WTC11 (cell line): ENCODE data around the gene RASGRP2. TPM values are rescaled to one million over a fixed set of nuclear protein-coding genes. Genes with fewer than 3 reads are reported as not detected.

Source experiments
- ATAC-seq: fragments of 200-7000 bp; cut with Tn5 transposase; 2 replicates; pipeline ENCODE4 v1.10.0; 2021; ENCODE audit warnings: mild to moderate bottlenecking, moderate library complexity
- CTCF ChIA-PET: fragments of 300-600 bp; sonication (Branson Sonifier 250); formaldehyde crosslinking; loops from one replicate; lab custom pipeline; 2021; ENCODE audit warnings: antibody characterized with exemption; lab: Charles Lee
- POLR2A ChIA-PET: fragments of 350-600 bp; sonication (Branson Sonifier 250); formaldehyde crosslinking; loops from one replicate; lab custom pipeline; 2021; ENCODE audit warnings: antibody characterized with exemption; lab: Charles Lee
- DNase-seq: peaks from one replicate; pipeline ENCODE4 v3.0.0; 2021; ENCODE audit warnings: low spot score
- H3K27ac Mint-ChIP-seq: 2 replicates; pipeline ENCODE4 v1.8.0; 2021; ENCODE audit warnings: mixed read lengths
- H3K27me3 Mint-ChIP-seq: 2 replicates; pipeline ENCODE4 v1.8.0; 2021; ENCODE audit warnings: low read depth, mild to moderate bottlenecking, moderate library complexity, mixed read lengths
- H3K36me3 Mint-ChIP-seq: 2 replicates; pipeline ENCODE4 v1.8.0; 2021; ENCODE audit warnings: mixed read lengths
- H3K4me1 Mint-ChIP-seq: 2 replicates; pipeline ENCODE4 v1.8.0; 2022; ENCODE audit warnings: mixed read lengths
- H3K4me3 Mint-ChIP-seq: 2 replicates; pipeline ENCODE4 v1.8.0; 2021; ENCODE audit warnings: mild to moderate bottlenecking, moderate library complexity, mixed read lengths
- H3K9me3 Mint-ChIP-seq: 2 replicates; pipeline ENCODE4 v1.8.0; 2021; ENCODE audit warnings: mixed read lengths
- CREB1 ChIP-seq: sonication (generic); formaldehyde crosslinking; IDR thresholded peaks from 2 replicates; pipeline ENCODE4 v1.8.0; 2023; ENCODE audit warnings: mild to moderate bottlenecking, missing genetic modification reagents
- ETV6 ChIP-seq: sonication (generic); formaldehyde crosslinking; IDR thresholded peaks from 2 replicates; pipeline ENCODE4 v1.8.1; 2022; ENCODE audit warnings: mild to moderate bottlenecking, missing genetic modification reagents
- FOXJ3 ChIP-seq: sonication (generic); formaldehyde crosslinking; IDR thresholded peaks from 2 replicates; pipeline ENCODE4 v1.9.0; 2021; ENCODE audit warnings: missing genetic modification reagents, mild to moderate bottlenecking, borderline replicate concordance
- GRHL2 ChIP-seq: fragments of 250-450 bp; sonication (Bioruptor Pico); IDR thresholded peaks from 2 replicates; pipeline ENCODE4 v1.8.0; 2022; ENCODE audit warnings: mild to moderate bottlenecking, moderate library complexity; ENCODE audit not compliant: insufficient replicate concordance, severe bottlenecking
- GTF2I ChIP-seq: fragments of 250-450 bp; sonication (Bioruptor Pico); conservative IDR thresholded peaks from 2 replicates; pipeline ENCODE4 v1.4.0; 2021; ENCODE audit warnings: mild to moderate bottlenecking
- IRF2 ChIP-seq: sonication (generic); formaldehyde crosslinking; IDR thresholded peaks from 2 replicates; pipeline ENCODE4 v1.8.0; 2022; ENCODE audit warnings: low read depth, missing genetic modification reagents, borderline replicate concordance
- KAT7 ChIP-seq: sonication (generic); formaldehyde crosslinking; IDR thresholded peaks from 2 replicates; pipeline ENCODE4 v1.8.1; 2023; ENCODE audit warnings: missing genetic modification reagents, mild to moderate bottlenecking, borderline replicate concordance
- MYBL2 ChIP-seq: sonication (generic); formaldehyde crosslinking; IDR thresholded peaks from 2 replicates; pipeline ENCODE4 v1.8.1; 2023; ENCODE audit warnings: mild to moderate bottlenecking, moderate library complexity, missing genetic modification reagents
- NFATC4 ChIP-seq: fragments of 250-450 bp; sonication (Bioruptor Pico); IDR thresholded peaks from 2 replicates; pipeline ENCODE4 v1.9.0; 2021; ENCODE audit warnings: mild to moderate bottlenecking
- NR1H2 ChIP-seq: sonication (generic); formaldehyde crosslinking; IDR thresholded peaks from 2 replicates; pipeline ENCODE4 v1.9.0; 2021; ENCODE audit warnings: mild to moderate bottlenecking, moderate library complexity, missing genetic modification reagents
- OVOL2 ChIP-seq: fragments of 250-450 bp; sonication (Bioruptor Pico); IDR thresholded peaks from 2 replicates; pipeline ENCODE4 v1.9.0; 2021; ENCODE audit warnings: mild to moderate bottlenecking, borderline replicate concordance
- TEAD1 ChIP-seq: sonication (generic); formaldehyde crosslinking; IDR thresholded peaks from 2 replicates; pipeline ENCODE4 v1.8.0; 2022; ENCODE audit warnings: mild to moderate bottlenecking, missing genetic modification reagents
- TEAD4 ChIP-seq: sonication (generic); formaldehyde crosslinking; IDR thresholded peaks from 2 replicates; pipeline ENCODE4 v1.8.0; 2022; ENCODE audit warnings: mild to moderate bottlenecking, missing genetic modification reagents
- ZNF121 ChIP-seq: sonication (generic); formaldehyde crosslinking; IDR thresholded peaks from 2 replicates; pipeline ENCODE4 v1.8.0; 2023; ENCODE audit warnings: missing genetic modification reagents
- ZNF263 ChIP-seq: sonication (generic); formaldehyde crosslinking; IDR thresholded peaks from 2 replicates; pipeline ENCODE4 v1.8.1; 2022; ENCODE audit warnings: low read depth, mild to moderate bottlenecking, moderate library complexity, missing genetic modification reagents
- ZNF416 ChIP-seq: fragments of 250-450 bp; sonication (Bioruptor Pico); IDR thresholded peaks from 2 replicates; pipeline ENCODE4 v1.9.0; 2021; ENCODE audit warnings: mild to moderate bottlenecking, inconsistent platforms
- total RNA-seq: library from RNA; stranded (reverse); gene quantifications from 3 replicates; pipeline ENCODE4 v1.2.3, GENCODE V29; 2021
- TF ChIP-seq, protein P1 (sequence below): sonication (generic); formaldehyde crosslinking; conservative IDR thresholded peaks from 2 replicates; pipeline ENCODE4 v1.8.1; 2022; ENCODE audit warnings: mild to moderate bottlenecking, missing genetic modification reagents
- TF ChIP-seq, protein P2 (sequence below): sonication (generic); formaldehyde crosslinking; IDR thresholded peaks from 2 replicates; pipeline ENCODE4 v1.8.1; 2023; ENCODE audit warnings: mild to moderate bottlenecking, missing genetic modification reagents
- TF ChIP-seq, protein P3 (sequence below): sonication (generic); formaldehyde crosslinking; IDR thresholded peaks from 2 replicates; pipeline ENCODE4 v1.8.0; 2023; ENCODE audit warnings: mild to moderate bottlenecking, missing genetic modification reagents
- TF ChIP-seq, protein P4 (sequence below): sonication (generic); formaldehyde crosslinking; IDR thresholded peaks from 2 replicates; pipeline ENCODE4 v1.8.0; 2022; ENCODE audit warnings: mild to moderate bottlenecking, missing genetic modification reagents
- TF ChIP-seq, protein P5 (sequence below): fragments of 250-450 bp; sonication (Bioruptor Pico); IDR thresholded peaks from 2 replicates; pipeline ENCODE4 v1.8.0; 2021; ENCODE audit warnings: mild to moderate bottlenecking
- TF ChIP-seq, protein P6 (sequence below): sonication (generic); formaldehyde crosslinking; IDR thresholded peaks from 2 replicates; pipeline ENCODE4 v1.8.1; 2023; ENCODE audit warnings: mild to moderate bottlenecking, missing genetic modification reagents

The RASGRP2 gene
- total RNA-seq, 1 experiment from 2014 or later: 31.9 TPM

DNA sequence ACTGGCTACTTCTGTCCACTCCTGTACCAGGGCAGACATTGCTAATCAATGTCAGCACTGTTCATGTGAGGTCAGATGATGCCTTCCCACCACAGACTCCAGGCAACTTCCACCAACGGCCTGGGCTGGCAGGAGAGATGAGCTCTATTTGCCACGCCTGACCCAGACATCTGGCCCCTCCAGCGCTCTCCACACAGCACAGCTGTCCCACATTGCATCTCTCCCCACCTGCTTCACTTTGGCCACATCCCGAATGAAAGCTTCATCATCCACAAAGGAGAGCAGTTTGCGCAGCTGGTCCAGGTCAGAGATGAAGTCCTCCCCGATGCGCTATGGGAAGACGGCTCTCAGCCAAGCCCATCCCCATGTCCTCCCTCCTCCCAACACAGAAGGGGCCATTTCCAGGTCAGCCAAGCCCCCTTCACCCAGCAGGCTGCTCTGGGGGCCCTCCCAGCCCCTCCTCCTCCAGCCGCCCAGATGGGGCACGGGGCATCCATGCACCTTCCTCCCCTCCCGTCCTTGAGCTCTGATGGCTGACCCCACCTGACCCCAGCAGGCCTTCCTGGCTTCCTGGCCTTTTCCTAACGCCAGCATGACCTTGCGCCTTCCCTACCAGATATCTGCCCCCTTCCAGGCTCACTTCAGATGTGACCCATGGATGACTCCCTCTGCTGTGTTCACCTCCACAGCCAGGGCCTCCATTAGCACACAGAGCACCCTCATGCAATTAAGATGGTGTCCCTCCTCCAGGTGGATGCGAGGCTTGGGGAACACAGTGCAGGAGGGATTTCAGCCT, 8.4 kb upstream of the RASGRP2 start:
- DNase-seq (no peak), ATAC-seq (no peak)
- ChIA-PET POLR2A (no interaction called here), CTCF (interaction anchor here (1.1 to 4.9 kb wide), 5 partner anchors 9 to 51 kb away, joined by 3 to 30 read pairs (median 3); partner anchors contain the start of gene RASGRP2)
- H3K4me1 Mint-ChIP-seq: peaks cover 17% of the 10 kb centered on the region
- H3K4me3 Mint-ChIP-seq: no peak overlapping the region
- H3K9me3 Mint-ChIP-seq: no peaks in the 10 kb centered on the region
- H3K36me3 Mint-ChIP-seq: no peaks in the 10 kb centered on the region
- no peaks in the 10 kb centered on the region; the same call in 1 of the 2 replicates for H3K27me3 Mint-ChIP-seq
- TF ChIP-seq TEAD4 (CRISPR knock-in tag): no peak
- TF ChIP-seq ZNF263: 0 out of 2 replicates have a peak, but pooled peaks have one; percentile 38
- peak overlapping the region; percentile 46; the same call in 1 of the 2 replicates for H3K27ac Mint-ChIP-seq

DNA sequence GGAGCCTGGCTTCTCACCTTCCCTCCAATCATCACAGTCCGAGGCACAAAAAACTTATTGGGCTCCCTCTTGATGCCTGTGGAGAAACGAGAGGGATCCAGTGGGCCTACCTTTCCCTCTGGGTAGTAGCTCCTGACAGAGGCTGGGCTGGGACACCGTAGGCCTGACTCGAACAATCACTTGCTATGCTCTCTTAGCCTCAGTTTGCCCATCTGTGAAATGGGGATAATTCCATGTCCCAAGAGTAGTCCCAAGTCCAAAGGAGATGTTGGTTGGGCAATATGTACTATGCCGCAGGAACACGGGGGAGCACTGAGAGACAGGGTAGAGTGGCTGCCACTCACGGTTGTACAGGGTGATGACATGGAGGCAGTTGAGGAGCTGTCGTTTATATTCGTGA, 7.6 kb upstream of the RASGRP2 start:
- H3K27ac Mint-ChIP-seq: no peak overlapping the region
- CTCF ChIA-PET: interaction anchor here (1.5 to 4.9 kb wide), 3 partner anchors 8 to 13 kb away, joined by 3 to 30 read pairs (median 7); partner anchors contain the start of genes PYGM and RASGRP2
- H3K4me1 Mint-ChIP-seq: peaks cover 17% of the 10 kb centered on the region
- H3K27me3 Mint-ChIP-seq: no peaks in the 10 kb centered on the region
- no peaks in the 10 kb centered on the region for H3K9me3 Mint-ChIP-seq
- no peak for ATAC-seq
- 0 out of 2 replicates have a peak, but pooled peaks have one; percentile 35 for TF ChIP-seq GTF2I
- TF ChIP-seq, protein P1, sequence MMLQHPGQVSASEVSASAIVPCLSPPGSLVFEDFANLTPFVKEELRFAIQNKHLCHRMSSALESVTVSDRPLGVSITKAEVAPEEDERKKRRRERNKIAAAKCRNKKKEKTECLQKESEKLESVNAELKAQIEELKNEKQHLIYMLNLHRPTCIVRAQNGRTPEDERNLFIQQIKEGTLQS (CRISPR knock-in tag): no peak
- TF ChIP-seq, all 79 proteins: peak for 1
- H3K36me3 Mint-ChIP-seq: no peaks in the 10 kb centered on the region
- POLR2A ChIA-PET: no interaction called here
- no peak overlapping the region for H3K4me3 Mint-ChIP-seq
- no peak for DNase-seq

DNA sequence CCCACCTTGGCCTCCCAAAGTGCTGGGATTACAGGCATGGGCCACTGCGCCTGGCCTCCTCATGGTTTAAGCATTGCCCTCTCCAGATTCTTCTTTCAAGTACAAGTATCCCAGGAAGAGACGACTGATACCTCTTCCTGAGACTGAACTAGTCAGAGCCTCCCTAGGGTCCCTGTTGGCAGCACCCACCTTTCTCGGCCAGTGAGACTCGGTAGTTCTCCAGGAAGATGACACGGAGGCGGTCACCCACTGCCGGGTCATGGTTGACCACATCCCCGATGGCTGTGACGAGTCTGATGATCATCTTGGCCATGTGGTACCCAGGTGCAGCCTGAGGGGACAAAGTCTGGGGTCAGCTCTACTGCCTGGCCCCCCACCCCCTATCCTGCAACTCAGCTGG, 7.2 kb upstream of the RASGRP2 start:
- H3K27ac Mint-ChIP-seq: no peak overlapping the region; the same call in 1 of the 2 replicates
- TF ChIP-seq, protein P2, sequence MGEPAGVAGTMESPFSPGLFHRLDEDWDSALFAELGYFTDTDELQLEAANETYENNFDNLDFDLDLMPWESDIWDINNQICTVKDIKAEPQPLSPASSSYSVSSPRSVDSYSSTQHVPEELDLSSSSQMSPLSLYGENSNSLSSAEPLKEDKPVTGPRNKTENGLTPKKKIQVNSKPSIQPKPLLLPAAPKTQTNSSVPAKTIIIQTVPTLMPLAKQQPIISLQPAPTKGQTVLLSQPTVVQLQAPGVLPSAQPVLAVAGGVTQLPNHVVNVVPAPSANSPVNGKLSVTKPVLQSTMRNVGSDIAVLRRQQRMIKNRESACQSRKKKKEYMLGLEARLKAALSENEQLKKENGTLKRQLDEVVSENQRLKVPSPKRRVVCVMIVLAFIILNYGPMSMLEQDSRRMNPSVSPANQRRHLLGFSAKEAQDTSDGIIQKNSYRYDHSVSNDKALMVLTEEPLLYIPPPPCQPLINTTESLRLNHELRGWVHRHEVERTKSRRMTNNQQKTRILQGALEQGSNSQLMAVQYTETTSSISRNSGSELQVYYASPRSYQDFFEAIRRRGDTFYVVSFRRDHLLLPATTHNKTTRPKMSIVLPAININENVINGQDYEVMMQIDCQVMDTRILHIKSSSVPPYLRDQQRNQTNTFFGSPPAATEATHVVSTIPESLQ: no peak
- TF ChIP-seq ETV6 (CRISPR knock-in tag) (no peak), GRHL2 (CRISPR knock-in tag) (no peak), MYBL2 (CRISPR knock-in tag) (no peak), CREB1 (CRISPR knock-in tag) (no peak), NFATC4 (no peak), FOXJ3 (CRISPR knock-in tag) (no peak), ZNF121 (no peak), ZNF416 (no peak), NR1H2 (CRISPR knock-in tag) (no peak), KAT7 (CRISPR knock-in tag) (no peak), TEAD4 (CRISPR knock-in tag) (no peak), TEAD1 (CRISPR knock-in tag) (no peak), OVOL2 (CRISPR knock-in tag) (no peak), IRF2 (CRISPR knock-in tag) (no peak)
- TF ChIP-seq, protein P3, sequence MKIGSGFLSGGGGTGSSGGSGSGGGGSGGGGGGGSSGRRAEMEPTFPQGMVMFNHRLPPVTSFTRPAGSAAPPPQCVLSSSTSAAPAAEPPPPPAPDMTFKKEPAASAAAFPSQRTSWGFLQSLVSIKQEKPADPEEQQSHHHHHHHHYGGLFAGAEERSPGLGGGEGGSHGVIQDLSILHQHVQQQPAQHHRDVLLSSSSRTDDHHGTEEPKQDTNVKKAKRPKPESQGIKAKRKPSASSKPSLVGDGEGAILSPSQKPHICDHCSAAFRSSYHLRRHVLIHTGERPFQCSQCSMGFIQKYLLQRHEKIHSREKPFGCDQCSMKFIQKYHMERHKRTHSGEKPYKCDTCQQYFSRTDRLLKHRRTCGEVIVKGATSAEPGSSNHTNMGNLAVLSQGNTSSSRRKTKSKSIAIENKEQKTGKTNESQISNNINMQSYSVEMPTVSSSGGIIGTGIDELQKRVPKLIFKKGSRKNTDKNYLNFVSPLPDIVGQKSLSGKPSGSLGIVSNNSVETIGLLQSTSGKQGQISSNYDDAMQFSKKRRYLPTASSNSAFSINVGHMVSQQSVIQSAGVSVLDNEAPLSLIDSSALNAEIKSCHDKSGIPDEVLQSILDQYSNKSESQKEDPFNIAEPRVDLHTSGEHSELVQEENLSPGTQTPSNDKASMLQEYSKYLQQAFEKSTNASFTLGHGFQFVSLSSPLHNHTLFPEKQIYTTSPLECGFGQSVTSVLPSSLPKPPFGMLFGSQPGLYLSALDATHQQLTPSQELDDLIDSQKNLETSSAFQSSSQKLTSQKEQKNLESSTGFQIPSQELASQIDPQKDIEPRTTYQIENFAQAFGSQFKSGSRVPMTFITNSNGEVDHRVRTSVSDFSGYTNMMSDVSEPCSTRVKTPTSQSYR (CRISPR knock-in tag): no peak
- TF ChIP-seq, protein P4, sequence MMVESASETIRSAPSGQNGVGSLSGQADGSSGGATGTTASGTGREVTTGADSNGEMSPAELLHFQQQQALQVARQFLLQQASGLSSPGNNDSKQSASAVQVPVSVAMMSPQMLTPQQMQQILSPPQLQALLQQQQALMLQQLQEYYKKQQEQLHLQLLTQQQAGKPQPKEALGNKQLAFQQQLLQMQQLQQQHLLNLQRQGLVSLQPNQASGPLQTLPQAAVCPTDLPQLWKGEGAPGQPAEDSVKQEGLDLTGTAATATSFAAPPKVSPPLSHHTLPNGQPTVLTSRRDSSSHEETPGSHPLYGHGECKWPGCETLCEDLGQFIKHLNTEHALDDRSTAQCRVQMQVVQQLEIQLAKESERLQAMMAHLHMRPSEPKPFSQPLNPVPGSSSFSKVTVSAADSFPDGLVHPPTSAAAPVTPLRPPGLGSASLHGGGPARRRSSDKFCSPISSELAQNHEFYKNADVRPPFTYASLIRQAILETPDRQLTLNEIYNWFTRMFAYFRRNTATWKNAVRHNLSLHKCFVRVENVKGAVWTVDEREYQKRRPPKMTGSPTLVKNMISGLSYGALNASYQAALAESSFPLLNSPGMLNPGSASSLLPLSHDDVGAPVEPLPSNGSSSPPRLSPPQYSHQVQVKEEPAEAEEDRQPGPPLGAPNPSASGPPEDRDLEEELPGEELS (CRISPR knock-in tag): no peak
- TF ChIP-seq, protein P5, sequence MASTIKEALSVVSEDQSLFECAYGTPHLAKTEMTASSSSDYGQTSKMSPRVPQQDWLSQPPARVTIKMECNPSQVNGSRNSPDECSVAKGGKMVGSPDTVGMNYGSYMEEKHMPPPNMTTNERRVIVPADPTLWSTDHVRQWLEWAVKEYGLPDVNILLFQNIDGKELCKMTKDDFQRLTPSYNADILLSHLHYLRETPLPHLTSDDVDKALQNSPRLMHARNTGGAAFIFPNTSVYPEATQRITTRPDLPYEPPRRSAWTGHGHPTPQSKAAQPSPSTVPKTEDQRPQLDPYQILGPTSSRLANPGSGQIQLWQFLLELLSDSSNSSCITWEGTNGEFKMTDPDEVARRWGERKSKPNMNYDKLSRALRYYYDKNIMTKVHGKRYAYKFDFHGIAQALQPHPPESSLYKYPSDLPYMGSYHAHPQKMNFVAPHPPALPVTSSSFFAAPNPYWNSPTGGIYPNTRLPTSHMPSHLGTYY (CRISPR knock-in tag): no peak
- TF ChIP-seq, protein P6, sequence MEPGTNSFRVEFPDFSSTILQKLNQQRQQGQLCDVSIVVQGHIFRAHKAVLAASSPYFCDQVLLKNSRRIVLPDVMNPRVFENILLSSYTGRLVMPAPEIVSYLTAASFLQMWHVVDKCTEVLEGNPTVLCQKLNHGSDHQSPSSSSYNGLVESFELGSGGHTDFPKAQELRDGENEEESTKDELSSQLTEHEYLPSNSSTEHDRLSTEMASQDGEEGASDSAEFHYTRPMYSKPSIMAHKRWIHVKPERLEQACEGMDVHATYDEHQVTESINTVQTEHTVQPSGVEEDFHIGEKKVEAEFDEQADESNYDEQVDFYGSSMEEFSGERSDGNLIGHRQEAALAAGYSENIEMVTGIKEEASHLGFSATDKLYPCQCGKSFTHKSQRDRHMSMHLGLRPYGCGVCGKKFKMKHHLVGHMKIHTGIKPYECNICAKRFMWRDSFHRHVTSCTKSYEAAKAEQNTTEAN (CRISPR knock-in tag): no peak
- ATAC-seq (no peak), DNase-seq (no peak)
- ChIA-PET CTCF (interaction anchor here (1.5 to 4.9 kb wide), 2 partner anchors 7 to 9 kb away, joined by 3 to 30 read pairs; partner anchors contain the start of genes PYGM and RASGRP2), POLR2A (no interaction called here)
- H3K4me3 Mint-ChIP-seq: no peak overlapping the region
- H3K36me3 Mint-ChIP-seq: no peaks in the 10 kb centered on the region
- H3K9me3 Mint-ChIP-seq: no peaks in the 10 kb centered on the region
- peaks cover 17% of the 10 kb centered on the region for H3K4me1 Mint-ChIP-seq
- H3K27me3 Mint-ChIP-seq: peaks cover 1% of the 10 kb centered on the region; the same call in 1 of the 2 replicates
